ENCODE measurements around the gene AK8.

The AK8 gene

GRCh38 chr9:132826621-132827365, 51.3 kb downstream of the AK8 start:
- H3K4me1 ChIP-seq (ENCODE audit: insufficient read depth, low read length, severe bottlenecking) = no peaks in the 10 kb centered on the region
- no peak overlapping the region for H3K27ac ChIP-seq (ENCODE audit: low read depth, low read length, poor library complexity, severe bottlenecking)
- H3K4me3 ChIP-seq (ENCODE audit: low read depth, low read length, poor library complexity, severe bottlenecking) = no peak overlapping the region
- H3F3A ChIP-seq (ENCODE audit: insufficient read depth, low read length) = no peaks in the 10 kb centered on the region
- no peak overlapping the region for H3K4me2 ChIP-seq (ENCODE audit: low read length)
- no peak overlapping the region for H2AFZ ChIP-seq (ENCODE audit: low read length)
- peaks cover 21% of the 10 kb centered on the region for H3K27me3 ChIP-seq (ENCODE audit: insufficient read depth, low read length)
- no peak overlapping the region for H3K9ac ChIP-seq (ENCODE audit: low read length)
- H3K36me3 ChIP-seq (ENCODE audit: insufficient read depth, low read length) = no peaks in the 10 kb centered on the region
- H4K20me1 ChIP-seq (ENCODE audit: insufficient read depth, low read length) = no peaks in the 10 kb centered on the region
- H3K9me3 ChIP-seq (ENCODE audit: low read length) = no peaks in the 10 kb centered on the region
- TF ChIP-seq EZH2 (IDR thresholded peaks at IDR 0.05; ENCODE audit: borderline replicate concordance, low read length) = no peak
- TF ChIP-seq CTCF (IDR thresholded peaks at IDR 0.05; ENCODE audit: low read length) = no peak
- H3K9me2 ChIP-seq (ENCODE audit: low read depth, low read length) = no peaks in the 10 kb centered on the region
- H3K79me2 ChIP-seq (ENCODE audit: insufficient read depth, low read length) = no peaks in the 10 kb centered on the region

GRCh38 chr9:132826131-132826530, 52.0 kb downstream of the AK8 start:
- Histone ChIP-seq H3K9me3 (ENCODE audit: low read length) (no peaks in the 10 kb centered on the region), H4K20me1 (ENCODE audit: insufficient read depth, low read length) (no peaks in the 10 kb centered on the region), H3K27me3 (ENCODE audit: insufficient read depth, low read length) (peaks cover 21% of the 10 kb centered on the region), H2AFZ (ENCODE audit: low read length) (no peak overlapping the region), H3K4me3 (ENCODE audit: low read depth, low read length, poor library complexity, severe bottlenecking) (no peak overlapping the region), H3F3A (ENCODE audit: insufficient read depth, low read length) (no peaks in the 10 kb centered on the region), H3K9ac (ENCODE audit: low read length) (no peak overlapping the region), H3K4me1 (ENCODE audit: insufficient read depth, low read length, severe bottlenecking) (no peaks in the 10 kb centered on the region), H3K79me2 (ENCODE audit: insufficient read depth, low read length) (no peaks in the 10 kb centered on the region), H3K27ac (ENCODE audit: low read depth, low read length, poor library complexity, severe bottlenecking) (no peak overlapping the region), H3K36me3 (ENCODE audit: insufficient read depth, low read length) (no peaks in the 10 kb centered on the region), H3K4me2 (ENCODE audit: low read length) (no peak overlapping the region), H3K9me2 (ENCODE audit: low read depth, low read length) (no peaks in the 10 kb centered on the region)
- TF ChIP-seq CTCF (IDR thresholded peaks at IDR 0.05; ENCODE audit: low read length) (no peak), EZH2 (IDR thresholded peaks at IDR 0.05; ENCODE audit: borderline replicate concordance, low read length) (no peak)

DNA sequence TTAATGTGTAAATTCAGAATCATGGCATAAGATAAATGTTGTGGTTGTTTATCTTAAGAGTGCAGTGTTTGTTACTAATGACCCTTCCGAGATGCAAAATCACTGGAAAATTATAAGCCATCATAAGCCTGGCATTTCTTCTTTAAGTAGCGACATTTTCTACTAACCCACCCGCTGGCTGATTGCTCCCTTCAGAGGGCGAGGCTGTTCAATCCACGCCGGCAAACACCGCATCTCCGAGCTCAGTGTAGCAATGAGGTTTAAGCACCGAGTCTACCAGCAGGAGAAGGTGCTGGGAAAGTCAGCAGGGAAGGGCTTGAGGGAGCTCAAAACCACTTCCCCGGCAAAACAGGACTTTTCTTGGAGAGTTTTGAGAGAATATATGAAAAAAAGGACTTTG, 52.7 kb downstream of the AK8 start:
- Histone ChIP-seq H3K27ac (ENCODE audit: low read depth, low read length, poor library complexity, severe bottlenecking) (no peak overlapping the region), H3K27me3 (ENCODE audit: insufficient read depth, low read length) (peaks cover 21% of the 10 kb centered on the region), H3K79me2 (ENCODE audit: insufficient read depth, low read length) (no peaks in the 10 kb centered on the region), H3K9me2 (ENCODE audit: low read depth, low read length) (no peaks in the 10 kb centered on the region), H3K4me2 (ENCODE audit: low read length) (no peak overlapping the region), H3K36me3 (ENCODE audit: insufficient read depth, low read length) (no peaks in the 10 kb centered on the region), H3K9me3 (ENCODE audit: low read length) (no peaks in the 10 kb centered on the region), H3F3A (ENCODE audit: insufficient read depth, low read length) (no peaks in the 10 kb centered on the region), H2AFZ (ENCODE audit: low read length) (no peak overlapping the region), H3K9ac (ENCODE audit: low read length) (no peak overlapping the region), H3K4me3 (ENCODE audit: low read depth, low read length, poor library complexity, severe bottlenecking) (no peak overlapping the region), H4K20me1 (ENCODE audit: insufficient read depth, low read length) (no peaks in the 10 kb centered on the region), H3K4me1 (ENCODE audit: insufficient read depth, low read length, severe bottlenecking) (no peaks in the 10 kb centered on the region)
- TF ChIP-seq CTCF (IDR thresholded peaks at IDR 0.05; ENCODE audit: low read length) (no peak), EZH2 (IDR thresholded peaks at IDR 0.05; ENCODE audit: borderline replicate concordance, low read length) (no peak)

All from OCI-LY1 (cell line).